ENCODE data around the gene UPF1. TPM values are rescaled to one million over a fixed set of nuclear protein-coding genes. Genes with fewer than 3 reads are reported as not detected.

Gene UPF1
- total RNA-seq, 3 donors from 2014 or later (not counting 1 experiment from before 2014, with no cell fraction given): 123 to 140 (median 138) TPM

- DNase-seq (no peak), ATAC-seq (no peak)
- TF ChIP-seq CTCF (IDR thresholded peaks at IDR 0.05): no peak
- Mint-ChIP-seq H3K4me3 (peak overlapping the region; percentile 63), H3K4me1 (peaks cover 65 to 93% of the 10 kb centered on the region in 2 donors), H3K36me3 (no peaks in the 10 kb centered on the region), H3K9me3 (no peaks in the 10 kb centered on the region), H3K27me3 (ENCODE audit: low read depth in 2 of 2) (no peaks in the 10 kb centered on the region), H3K27ac (peak overlapping the region; percentile 63 to 78)
- H3K27ac ChIP-seq (ENCODE audit: low read length): no peak overlapping the region
- H3K9me3 ChIP-seq (ENCODE audit: control insufficient read depth, insufficient read depth, low read length): no peaks in the 10 kb centered on the region
- intact Hi-C loops (cut with micrococcal nuclease): no loop called here
- H3K27me3 ChIP-seq (ENCODE audit: control insufficient read depth, insufficient read depth, low read length): no peaks in the 10 kb centered on the region
- peaks cover 81% of the 10 kb centered on the region for H3K4me1 ChIP-seq (ENCODE audit: control insufficient read depth, insufficient read depth, low read length)
- no peak overlapping the region for H3K4me3 ChIP-seq (ENCODE audit: low read length)
- H3K36me3 ChIP-seq (ENCODE audit: control insufficient read depth, insufficient read depth, low read length): peaks cover 9% of the 10 kb centered on the region
- 76% methylated on average over 7 of the region's 7 CpGs for WGBS (ENCODE audit: insufficient coverage)
Observed at GRCh38 chr19:18842166-18842565, 10.4 kb downstream of the UPF1 start.

- H3K27me3 ChIP-seq (ENCODE audit: control insufficient read depth, insufficient read depth, low read length): no peaks in the 10 kb centered on the region
- Mint-ChIP-seq H3K36me3 (no peaks in the 10 kb centered on the region), H3K27me3 (ENCODE audit: low read depth in 2 of 2) (no peaks in the 10 kb centered on the region), H3K4me3 (peak overlapping the region; percentile 11), H3K9me3 (no peaks in the 10 kb centered on the region), H3K27ac (peak overlapping the region; percentile 78 to 81), H3K4me1 (peaks cover 70 to 92% of the 10 kb centered on the region in 2 donors)
- no peaks in the 10 kb centered on the region for H3K9me3 ChIP-seq (ENCODE audit: control insufficient read depth, insufficient read depth, low read length)
- 66% methylated on average over 7 of the region's 7 CpGs for WGBS (ENCODE audit: insufficient coverage)
- H3K4me1 ChIP-seq (ENCODE audit: control insufficient read depth, insufficient read depth, low read length): peaks cover 85% of the 10 kb centered on the region
- intact Hi-C loops (cut with micrococcal nuclease): no loop called here
- TF ChIP-seq CTCF (IDR thresholded peaks at IDR 0.05): no peak
- peak in 1 of 3 donors; percentile 14 for ATAC-seq
- no peak overlapping the region for H3K27ac ChIP-seq (ENCODE audit: low read length)
- H3K4me3 ChIP-seq (ENCODE audit: low read length): no peak overlapping the region
- no peak for DNase-seq
- H3K36me3 ChIP-seq (ENCODE audit: control insufficient read depth, insufficient read depth, low read length): peaks cover 12% of the 10 kb centered on the region
Observed at GRCh38 chr19:18843960-18844359, 12.2 kb downstream of the UPF1 start.

GRCh38 chr19:18844806-18845329 lies 13.1 kb downstream of the UPF1 start:
- H3K9me3 Mint-ChIP-seq: no peaks in the 10 kb centered on the region
- Histone ChIP-seq H3K27ac (ENCODE audit: low read length) (no peak overlapping the region), H3K36me3 (ENCODE audit: control insufficient read depth, insufficient read depth, low read length) (peaks cover 19% of the 10 kb centered on the region), H3K9me3 (ENCODE audit: control insufficient read depth, insufficient read depth, low read length) (no peaks in the 10 kb centered on the region), H3K4me3 (ENCODE audit: low read length) (no peak overlapping the region), H3K27me3 (ENCODE audit: control insufficient read depth, insufficient read depth, low read length) (no peaks in the 10 kb centered on the region), H3K4me1 (ENCODE audit: control insufficient read depth, insufficient read depth, low read length) (peaks cover 85% of the 10 kb centered on the region)
- no peak overlapping the region for H3K4me3 Mint-ChIP-seq
- H3K4me1 Mint-ChIP-seq: peaks cover 79 to 91% of the 10 kb centered on the region in 2 donors
- no peak for TF ChIP-seq CTCF (IDR thresholded peaks at IDR 0.05)
- intact Hi-C loops (cut with micrococcal nuclease): loop anchor here (5.0 kb wide), 1 partner anchor 378 kb away; no protein-coding TSS in a partner anchor
- no peak for DNase-seq
- H3K27me3 Mint-ChIP-seq (ENCODE audit: low read depth in 2 of 2): no peaks in the 10 kb centered on the region
- peak overlapping the region; percentile 78 to 81 for H3K27ac Mint-ChIP-seq
- 96% methylated on average over 8 of the region's 8 CpGs for WGBS (ENCODE audit: insufficient coverage)
- ATAC-seq: no peak
- no peaks in the 10 kb centered on the region for H3K36me3 Mint-ChIP-seq

GRCh38 chr19:18845961-18846360 lies 14.2 kb downstream of the UPF1 start:
- H3K27me3 ChIP-seq (ENCODE audit: control insufficient read depth, insufficient read depth, low read length): no peaks in the 10 kb centered on the region
- H3K27ac ChIP-seq (ENCODE audit: low read length): no peak overlapping the region
- ATAC-seq (no peak), DNase-seq (no peak)
- no peaks in the 10 kb centered on the region for H3K9me3 ChIP-seq (ENCODE audit: control insufficient read depth, insufficient read depth, low read length)
- Mint-ChIP-seq H3K27ac (peak overlapping the region in 1 of 2 donors; percentile 81), H3K9me3 (no peaks in the 10 kb centered on the region), H3K36me3 (no peaks in the 10 kb centered on the region), H3K4me3 (no peak overlapping the region), H3K27me3 (ENCODE audit: low read depth in 2 of 2) (no peaks in the 10 kb centered on the region), H3K4me1 (peaks cover 69 to 84% of the 10 kb centered on the region in 2 donors)
- H3K4me1 ChIP-seq (ENCODE audit: control insufficient read depth, insufficient read depth, low read length): peaks cover 78% of the 10 kb centered on the region
- no peak overlapping the region for H3K4me3 ChIP-seq (ENCODE audit: low read length)
- TF ChIP-seq CTCF (IDR thresholded peaks at IDR 0.05): no peak
- H3K36me3 ChIP-seq (ENCODE audit: control insufficient read depth, insufficient read depth, low read length): peaks cover 27% of the 10 kb centered on the region
- WGBS (ENCODE audit: insufficient coverage): 93% methylated on average over 12 of the region's 12 CpGs
- intact Hi-C loops (cut with micrococcal nuclease): loop anchor here (5.0 kb wide), 1 partner anchor 379 kb away; no protein-coding TSS in a partner anchor
